Measurements from ENCODE around the gene AOPEP.

Gene AOPEP

GRCh38 chr9:94850540-94851434, 124.3 kb downstream of the AOPEP start:
- DNase-seq (ENCODE audit: low read depth): no peak

- no peak for DNase-seq (ENCODE audit: low read depth)
Observed at GRCh38 chr9:94851467-94851866, 125.0 kb downstream of the AOPEP start.

GRCh38 chr9:94851892-94852291, 125.4 kb downstream of the AOPEP start:
- DNase-seq (ENCODE audit: low read depth): no peak

GRCh38 chr9:94852373-94852772, 125.9 kb downstream of the AOPEP start:
- no peak for DNase-seq (ENCODE audit: low read depth)

GRCh38 chr9:94853887-94854286, 127.4 kb downstream of the AOPEP start:
- DNase-seq (ENCODE audit: low read depth): no peak

GRCh38 chr9:94855903-94856302, 129.4 kb downstream of the AOPEP start:
- DNase-seq (ENCODE audit: low read depth): no peak

GRCh38 chr9:94857791-94858190, 131.3 kb downstream of the AOPEP start:
- DNase-seq (ENCODE audit: low read depth): no peak

GRCh38 chr9:94859226-94859625, 132.7 kb downstream of the AOPEP start:
- no peak for DNase-seq (ENCODE audit: low read depth)

GRCh38 chr9:94859891-94860290, 133.4 kb downstream of the AOPEP start:
- DNase-seq (ENCODE audit: low read depth): no peak

GRCh38 chr9:94860678-94861588, 134.4 kb downstream of the AOPEP start:
- DNase-seq (ENCODE audit: low read depth): peak; percentile 21

GRCh38 chr9:94861589-94862272, 135.2 kb downstream of the AOPEP start:
- no peak for DNase-seq (ENCODE audit: low read depth)

- no peak for DNase-seq (ENCODE audit: low read depth)
Observed at GRCh38 chr9:94864196-94864595, 137.7 kb downstream of the AOPEP start.

GRCh38 chr9:94864862-94865509, 138.5 kb downstream of the AOPEP start:
- no peak for DNase-seq (ENCODE audit: low read depth)

- no peak for DNase-seq (ENCODE audit: low read depth)
Observed at GRCh38 chr9:94865582-94866452, 139.3 kb downstream of the AOPEP start.

GRCh38 chr9:94866770-94867169, 140.3 kb downstream of the AOPEP start:
- no peak for DNase-seq (ENCODE audit: low read depth)

GRCh38 chr9:94867281-94867841, 140.9 kb downstream of the AOPEP start:
- DNase-seq (ENCODE audit: low read depth): no peak

GRCh38 chr9:94867842-94868312, 141.4 kb downstream of the AOPEP start:
- DNase-seq (ENCODE audit: low read depth): no peak

GRCh38 chr9:94868464-94868863, 142.0 kb downstream of the AOPEP start:
- DNase-seq (ENCODE audit: low read depth): no peak

GRCh38 chr9:94869415-94869843, 142.9 kb downstream of the AOPEP start:
- no peak for DNase-seq (ENCODE audit: low read depth)

GRCh38 chr9:94870465-94870792, 143.9 kb downstream of the AOPEP start:
- DNase-seq (ENCODE audit: low read depth): no peak

Measured in stimulated activated CD8-positive, alpha-beta memory T cell treated with anti-CD3 and anti-CD28 coated beads, Interleukin-15, amount 100 ng/mL, for 24 hours (primary cell).